SK-N-SH (cell line): ENCODE measurements around the gene SBNO1. TPM values are rescaled to one million over a fixed set of nuclear protein-coding genes. Genes with fewer than 3 reads are reported as not detected.
A peak's percentile ranks its signal among the peaks of the same experiment; 100 is the strongest.

Source experiments
- CTCF ChIA-PET: fragments of 300-600, 350-600 bp; formaldehyde crosslinking; extraction: SDS; loops from one replicate; lab custom pipeline; 2021; lab: Yijun Ruan, JAX
- POLR2A ChIA-PET: fragments of 350-600 bp; sonication (Branson Sonifier 250); formaldehyde crosslinking; extraction: SDS; loops from one replicate; lab custom pipeline; 2020; ENCODE audit warnings: antibody characterized with exemption, inconsistent platforms; lab: Yijun Ruan, JAX
- DNase-seq: peaks from one replicate; pipeline ENCODE4 v3.0.0; 2012
- H2AFZ ChIP-seq: fragments of 200-600 bp; sonication (generic); 2 replicates; pipeline ENCODE4 v1.8.1; 2016; ENCODE audit warnings: antibody characterized with exemption, mild to moderate bottlenecking, low read depth
- H3F3A ChIP-seq: fragments of 200-600 bp; sonication (generic); replicated peaks from 2 replicates; pipeline ENCODE3; 2016; ENCODE audit warnings: antibody characterized with exemption, mild to moderate bottlenecking; ENCODE audit not compliant: insufficient read depth
- H3K27ac ChIP-seq, 2 experiments: fragments of 200-500 bp in 1 of 2; fragments of 200-600 bp in 1 of 2; sonication (Bioruptor generic) in 1 of 2; sonication (generic), shearing (Covaris generic) in 1 of 2; 2 replicates each; pipeline versions ENCODE4 v1.5.1 to v1.6.1; 2014 to 2016; ENCODE audit warnings: low read depth in 2 of 2, inconsistent platforms in 1 of 2, low read length in 1 of 2, mild to moderate bottlenecking in 1 of 2, mixed read lengths in 1 of 2
- H3K27me3 ChIP-seq: fragments of 200-600 bp; sonication (generic), shearing (Covaris generic); 2 replicates; pipeline ENCODE4 v1.6.1; 2016; ENCODE audit warnings: mixed run types; ENCODE audit not compliant: insufficient read depth
- H3K36me3 ChIP-seq, 2 experiments: fragments of 200-500 bp in 1 of 2; fragments of 200-600 bp in 1 of 2; sonication (Bioruptor generic) in 1 of 2; sonication (generic) in 1 of 2; replicated peaks in 1 of 2; 2 replicates each; pipeline versions ENCODE3 to v1.5.1; 2014 to 2016; ENCODE audit warnings: low read length in 1 of 2, mild to moderate bottlenecking in 1 of 2; ENCODE audit not compliant: insufficient read depth in 2 of 2, control insufficient read depth in 1 of 2
- H3K4me1 ChIP-seq, 2 experiments: fragments of 200-500 bp in 1 of 2; fragments of 200-600 bp in 1 of 2; sonication (Bioruptor generic) in 1 of 2; sonication (generic), shearing (Covaris generic) in 1 of 2; 2 replicates each; pipeline versions ENCODE4 v1.5.1 to v1.6.1; 2014 to 2016; ENCODE audit warnings: low read depth in 1 of 2, low read length in 1 of 2, mixed run types in 1 of 2; ENCODE audit not compliant: insufficient read depth in 2 of 2, control insufficient read depth in 1 of 2
- H3K4me2 ChIP-seq: fragments of 200-600 bp; sonication (generic), shearing (Covaris generic); 2 replicates; pipeline ENCODE4 v1.6.1; 2017; ENCODE audit warnings: mixed run types
- H3K4me3 ChIP-seq, 2 experiments: fragments of 200-500 bp in 1 of 2; fragments of 200-600 bp in 1 of 2; sonication (Bioruptor generic) in 1 of 2; sonication (generic), shearing (Covaris generic) in 1 of 2; 2 replicates each; pipeline versions ENCODE4 v1.5.1 to v1.8.1; 2014 to 2016; ENCODE audit warnings: low read depth in 2 of 2, inconsistent platforms in 1 of 2, low read length in 1 of 2, mild to moderate bottlenecking in 1 of 2, mixed read lengths in 1 of 2, moderate library complexity in 1 of 2
- H3K79me2 ChIP-seq: fragments of 200-600 bp; sonication (generic); 2 replicates; pipeline ENCODE4 v1.8.1; 2017; ENCODE audit warnings: mild to moderate bottlenecking; ENCODE audit not compliant: insufficient read depth
- H3K9ac ChIP-seq: fragments of 200-600 bp; sonication (generic); 2 replicates; pipeline ENCODE4 v1.6.1; 2017; ENCODE audit warnings: mixed run types
- H3K9me2 ChIP-seq: fragments of 200-600 bp; sonication (generic); 2 replicates; pipeline ENCODE4 v1.6.1; 2017; ENCODE audit warnings: mixed run types
- H3K9me3 ChIP-seq: fragments of 200-600 bp; sonication (generic); 2 replicates; pipeline ENCODE4 v1.6.1; 2017; ENCODE audit warnings: mixed run types, mild to moderate bottlenecking, moderate library complexity
- H4K20me1 ChIP-seq: fragments of 200-600 bp; sonication (generic); 2 replicates; pipeline ENCODE4 v1.6.1; 2017; ENCODE audit warnings: mild to moderate bottlenecking, mixed run types; ENCODE audit not compliant: insufficient read depth
- ELF1 ChIP-seq: IDR thresholded peaks from 2 replicates; pipeline ENCODE4 v1.4.0; 2012
- EZH2phosphoT487 ChIP-seq: fragments of 200-600 bp; sonication (generic); IDR thresholded peaks from 2 replicates; pipeline ENCODE4 v1.6.1; 2017; ENCODE audit warnings: low read depth, mixed run types, mild to moderate bottlenecking, antibody characterized with exemption, moderate library complexity, borderline replicate concordance
- FOXM1 ChIP-seq: IDR thresholded peaks from 2 replicates; pipeline ENCODE4 v1.4.0; 2012; ENCODE audit warnings: low read depth, mild to moderate bottlenecking
- GABPA ChIP-seq: IDR thresholded peaks from 2 replicates; pipeline ENCODE4 v1.4.0; 2012; ENCODE audit warnings: low read depth, mild to moderate bottlenecking
- GATA2 ChIP-seq: sonication (generic); formaldehyde crosslinking; IDR thresholded peaks from 2 replicates; pipeline ENCODE4 v1.5.0; 2020; ENCODE audit warnings: mild to moderate bottlenecking, missing genetic modification reagents
- IRF3 ChIP-seq: fragments of 150-350 bp; IDR thresholded peaks from 2 replicates; pipeline ENCODE4 v1.6.1; 2016; ENCODE audit warnings: mild to moderate bottlenecking, low read depth, low read length
- JUND ChIP-seq: IDR thresholded peaks from 2 replicates; pipeline ENCODE4 v1.4.0; 2012
- MAX ChIP-seq: IDR thresholded peaks from 2 replicates; pipeline ENCODE4 v1.4.0; 2012; ENCODE audit warnings: low read depth
- MXI1 ChIP-seq: IDR thresholded peaks from 2 replicates; pipeline ENCODE4 v1.6.1; 2012; ENCODE audit warnings: mild to moderate bottlenecking, low read depth, low read length, improper control_type of control experiment
- PBX3 ChIP-seq: IDR thresholded peaks from 2 replicates; pipeline ENCODE4; 2012
- RAD21 ChIP-seq: IDR thresholded peaks from 2 replicates; pipeline ENCODE4 v1.6.1; 2012; ENCODE audit warnings: mild to moderate bottlenecking, low read length
- SMC3 ChIP-seq: IDR thresholded peaks from 2 replicates; pipeline ENCODE4 v1.6.1; 2012; ENCODE audit warnings: low read depth, low read length, improper control_type of control experiment
- TAF1 ChIP-seq: IDR thresholded peaks from 2 replicates; pipeline ENCODE4 v1.6.1; 2012; ENCODE audit warnings: low read depth, mild to moderate bottlenecking, low read length, moderate library complexity, borderline replicate concordance
- TCF12 ChIP-seq: IDR thresholded peaks from 2 replicates; pipeline ENCODE4 v1.4.0; 2012
- USF2 ChIP-seq: fragments of 150-350 bp; IDR thresholded peaks from 2 replicates; pipeline ENCODE4 v1.6.1; 2017; ENCODE audit warnings: antibody characterized with exemption, low read length, low read depth, borderline replicate concordance
- WGBS: methylation state at CpG from one replicate; pipeline ENCODE4 v1.1.6; 2017; ENCODE audit warnings: low lambda C conversion rate; 5-methylcytosine and 5-hydroxymethylcytosine counted together
- polyA plus RNA-seq, 3 experiments: library from polyadenylated mRNA; depleted of rRNA; stranded (reverse); fragments of >200 nt; gene quantifications; 2 replicates each; pipeline ENCODE4 v1.2.3, GENCODE V29; 2012
- TF ChIP-seq, protein P1 (sequence below): IDR thresholded peaks from 2 replicates; pipeline ENCODE4 v1.6.1; 2012; ENCODE audit warnings: mild to moderate bottlenecking, low read depth, low read length, moderate library complexity

The SBNO1 gene
- polyA plus RNA-seq, 1 of the 3 experiments (the other 2 are of a cell fraction), result 4.5 TPM

GRCh38 chr12:123266679-123267277 is 97.9 kb downstream of the SBNO1 start:
- Histone ChIP-seq H4K20me1 (peaks cover 41% of the 10 kb centered on the region), H3K36me3 (peaks cover 22 to 29% of the 10 kb centered on the region in 2 experiments), H3K27me3 (no peaks in the 10 kb centered on the region), H2AFZ (no peak overlapping the region), H3K9ac (no peak overlapping the region), H3K4me1 (peaks cover 5 to 39% of the 10 kb centered on the region in 2 experiments; a peak in 3 of 4 replicates), H3K9me3 (no peaks in the 10 kb centered on the region), H3K79me2 (peaks cover 90% of the 10 kb centered on the region), H3K9me2 (no peaks in the 10 kb centered on the region), H3K4me2 (no peak overlapping the region), H3K4me3 (no peak overlapping the region; a peak in 1 of 4 replicates), H3K27ac (peak overlapping the region in 1 of 2 experiments; percentile 99; a peak in 2 of 4 replicates), H3F3A (peaks cover 13% of the 10 kb centered on the region)
- DNase-seq, result no peak
- TF ChIP-seq FOXM1 (no peak), GATA2 (CRISPR knock-in tag) (no peak), IRF3 (no peak), TCF12 (no peak), PBX3 (no peak), ELF1 (no peak), GABPA (no peak)
- POLR2A ChIA-PET, result interaction anchor here (0.6 to 3.5 kb wide), 7 partner anchors 9 to 98 kb away, joined by 3 to 47 read pairs (median 6); partner anchors contain the start of genes MPHOSPH9, MTRFR and SBNO1
- CTCF ChIA-PET, result interaction anchor here (0.9 to 2.6 kb wide), 6 partner anchors 9 to 316 kb away, joined by 3 to 13 read pairs (median 4); no protein-coding TSS in a partner anchor
- WGBS, result 96% methylated on average over 15 of the region's 19 CpGs

DNA sequence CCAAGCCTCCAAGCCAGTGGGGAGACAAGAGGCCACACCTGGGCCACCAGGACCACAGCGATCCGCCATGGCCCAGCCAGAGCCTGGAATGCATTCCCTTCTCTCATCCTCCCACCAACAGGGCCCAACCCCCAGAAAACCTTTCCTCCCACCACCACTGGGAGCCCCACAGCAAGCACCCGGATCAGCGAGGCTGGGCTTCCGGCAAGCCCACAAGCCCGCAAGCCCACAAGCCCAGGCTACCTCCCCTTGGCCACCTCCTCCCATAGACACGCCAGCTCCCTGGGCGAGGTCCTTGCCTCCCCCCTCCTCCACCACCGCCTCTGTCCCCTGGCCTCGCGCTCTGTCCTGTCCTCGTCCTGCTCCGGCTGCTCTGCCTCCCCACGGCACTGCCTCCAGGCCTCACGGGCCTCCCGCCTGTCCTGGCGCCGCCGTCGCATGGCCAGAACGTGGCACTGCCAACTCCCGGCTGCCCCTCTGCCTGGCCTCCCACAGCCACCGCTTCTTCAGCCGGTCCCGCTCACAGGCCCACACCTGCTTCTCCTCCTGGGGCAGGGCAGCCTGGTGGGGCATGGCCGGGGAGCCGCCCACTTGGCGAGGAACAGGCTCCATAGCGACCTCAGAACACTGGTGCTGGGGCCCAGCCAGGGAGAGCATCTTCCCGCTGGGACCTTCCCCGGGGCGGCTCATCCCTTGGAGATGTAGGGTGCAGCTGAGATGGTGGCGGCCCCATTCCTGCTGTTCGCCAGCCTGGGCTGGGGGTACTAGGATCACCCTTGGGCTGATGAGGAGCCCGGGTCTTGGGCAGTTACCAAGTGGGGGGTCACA is 98.6 kb downstream of the SBNO1 start:
- H4K20me1 ChIP-seq, result peaks cover 41% of the 10 kb centered on the region
- DNase-seq, result no peak
- H3K4me1 ChIP-seq, result peaks cover 5 to 39% of the 10 kb centered on the region in 2 experiments; a peak in 3 of 4 replicates
- H3K9me3 ChIP-seq, result no peaks in the 10 kb centered on the region
- H3K9ac ChIP-seq, result no peak overlapping the region
- no peak overlapping the region for H2AFZ ChIP-seq
- CTCF ChIA-PET, result interaction anchor here (1.1 to 2.2 kb wide), 3 partner anchors 8 to 28 kb away, joined by 3 to 13 read pairs (median 4); no protein-coding TSS in a partner anchor
- H3K27ac ChIP-seq, result peak overlapping the region in 1 of 2 experiments; percentile 99; a peak in 1 of 4 replicates
- POLR2A ChIA-PET, result interaction anchor here (1.2 to 2.0 kb wide), 2 partner anchors 8 to 14 kb away, joined by 5 to 7 read pairs; no protein-coding TSS in a partner anchor
- WGBS, result 95% methylated on average over 28 of the region's 35 CpGs
- H3K27me3 ChIP-seq, result no peaks in the 10 kb centered on the region
- no peaks in the 10 kb centered on the region for H3K9me2 ChIP-seq
- H3K4me2 ChIP-seq, result no peak overlapping the region
- no peak overlapping the region for H3K4me3 ChIP-seq
- peaks cover 28 to 36% of the 10 kb centered on the region in 2 experiments for H3K36me3 ChIP-seq
- peaks cover 13% of the 10 kb centered on the region for H3F3A ChIP-seq
- H3K79me2 ChIP-seq, result peaks cover 97% of the 10 kb centered on the region
- TF ChIP-seq MAX (no peak), TAF1 (no peak), USF2 (no peak), JUND (no peak), IRF3 (no peak), SMC3 (no peak), RAD21 (no peak), MXI1 (no peak), EZH2phosphoT487 (no peak)
- TF ChIP-seq, protein P1, sequence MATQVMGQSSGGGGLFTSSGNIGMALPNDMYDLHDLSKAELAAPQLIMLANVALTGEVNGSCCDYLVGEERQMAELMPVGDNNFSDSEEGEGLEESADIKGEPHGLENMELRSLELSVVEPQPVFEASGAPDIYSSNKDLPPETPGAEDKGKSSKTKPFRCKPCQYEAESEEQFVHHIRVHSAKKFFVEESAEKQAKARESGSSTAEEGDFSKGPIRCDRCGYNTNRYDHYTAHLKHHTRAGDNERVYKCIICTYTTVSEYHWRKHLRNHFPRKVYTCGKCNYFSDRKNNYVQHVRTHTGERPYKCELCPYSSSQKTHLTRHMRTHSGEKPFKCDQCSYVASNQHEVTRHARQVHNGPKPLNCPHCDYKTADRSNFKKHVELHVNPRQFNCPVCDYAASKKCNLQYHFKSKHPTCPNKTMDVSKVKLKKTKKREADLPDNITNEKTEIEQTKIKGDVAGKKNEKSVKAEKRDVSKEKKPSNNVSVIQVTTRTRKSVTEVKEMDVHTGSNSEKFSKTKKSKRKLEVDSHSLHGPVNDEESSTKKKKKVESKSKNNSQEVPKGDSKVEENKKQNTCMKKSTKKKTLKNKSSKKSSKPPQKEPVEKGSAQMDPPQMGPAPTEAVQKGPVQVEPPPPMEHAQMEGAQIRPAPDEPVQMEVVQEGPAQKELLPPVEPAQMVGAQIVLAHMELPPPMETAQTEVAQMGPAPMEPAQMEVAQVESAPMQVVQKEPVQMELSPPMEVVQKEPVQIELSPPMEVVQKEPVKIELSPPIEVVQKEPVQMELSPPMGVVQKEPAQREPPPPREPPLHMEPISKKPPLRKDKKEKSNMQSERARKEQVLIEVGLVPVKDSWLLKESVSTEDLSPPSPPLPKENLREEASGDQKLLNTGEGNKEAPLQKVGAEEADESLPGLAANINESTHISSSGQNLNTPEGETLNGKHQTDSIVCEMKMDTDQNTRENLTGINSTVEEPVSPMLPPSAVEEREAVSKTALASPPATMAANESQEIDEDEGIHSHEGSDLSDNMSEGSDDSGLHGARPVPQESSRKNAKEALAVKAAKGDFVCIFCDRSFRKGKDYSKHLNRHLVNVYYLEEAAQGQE, result no peak
